ENCODE data around the gene ZNF682.
"Not testable (repeated sequence)": the region's sequence is repeated elsewhere in the genome, so short reads cannot be mapped to it uniquely, and the experiment has no call there.

The ZNF682 gene

DNA sequence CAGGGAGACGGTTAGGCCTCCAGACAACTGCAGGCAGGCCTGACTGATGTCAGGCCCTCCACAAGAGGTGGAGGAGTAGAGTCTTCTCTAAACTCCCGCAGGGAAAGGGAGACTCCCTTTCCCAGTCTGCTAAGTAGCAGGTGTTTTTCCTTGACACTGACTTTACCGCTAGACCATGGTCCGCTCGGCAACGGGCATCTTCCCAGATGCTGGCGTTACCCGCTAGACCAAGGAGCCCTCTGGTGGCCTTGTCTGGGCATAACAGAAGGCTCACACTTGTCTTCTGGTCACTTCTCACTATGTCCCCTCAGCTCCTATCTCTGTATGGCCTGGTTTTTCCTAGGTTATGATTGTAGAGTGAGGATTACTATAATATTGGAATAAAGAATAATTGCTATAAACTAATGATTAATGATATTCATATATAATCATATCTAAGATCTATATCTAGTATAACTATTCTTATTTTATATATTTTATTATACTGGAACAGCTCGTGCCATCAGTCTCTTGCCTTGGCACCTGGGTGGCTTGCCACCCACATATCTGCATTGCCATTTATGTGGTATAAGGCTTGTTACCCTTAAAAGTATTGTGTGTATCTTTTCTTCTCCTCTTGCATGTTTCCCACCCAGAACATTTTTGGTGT lies 80.0 kb downstream of the ZNF682 start:
- H3K4me1 ChIP-seq (ENCODE audit: insufficient read depth, low read length); H3K9me3 ChIP-seq (ENCODE audit: low read length); H3K36me3 ChIP-seq (ENCODE audit: insufficient read depth, low read length); H3K4me3 ChIP-seq (ENCODE audit: low read length); H2AFZ ChIP-seq (ENCODE audit: low read depth, low read length); H3K27me3 ChIP-seq (ENCODE audit: insufficient read depth, low read length): not testable (repeated sequence)

DNA sequence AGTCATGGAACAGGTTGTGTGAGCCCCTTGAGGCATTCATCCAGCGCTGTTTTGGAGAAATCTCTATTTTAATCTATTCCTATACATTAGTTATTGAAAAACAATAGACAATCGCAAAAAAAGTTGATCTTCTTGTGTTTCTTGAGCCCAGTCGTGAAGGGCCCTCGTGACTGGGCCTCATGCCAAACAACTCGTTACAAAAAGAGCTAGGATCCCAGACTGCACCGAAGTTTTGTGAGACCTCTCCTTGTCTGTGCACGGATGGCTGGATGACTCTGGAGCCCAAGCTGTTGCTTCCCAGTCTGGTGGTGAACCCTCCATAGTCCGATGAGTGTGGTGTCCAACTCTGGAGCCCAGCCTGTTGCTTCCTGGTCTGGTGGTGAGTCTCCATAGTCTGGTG lies 81.5 kb downstream of the ZNF682 start:
- H2AFZ ChIP-seq (ENCODE audit: low read depth, low read length); H3K27me3 ChIP-seq (ENCODE audit: insufficient read depth, low read length); H3K36me3 ChIP-seq (ENCODE audit: insufficient read depth, low read length); H3K9me3 ChIP-seq (ENCODE audit: low read length); H3K4me3 ChIP-seq (ENCODE audit: low read length); H3K4me1 ChIP-seq (ENCODE audit: insufficient read depth, low read length): not testable (repeated sequence)

DNA sequence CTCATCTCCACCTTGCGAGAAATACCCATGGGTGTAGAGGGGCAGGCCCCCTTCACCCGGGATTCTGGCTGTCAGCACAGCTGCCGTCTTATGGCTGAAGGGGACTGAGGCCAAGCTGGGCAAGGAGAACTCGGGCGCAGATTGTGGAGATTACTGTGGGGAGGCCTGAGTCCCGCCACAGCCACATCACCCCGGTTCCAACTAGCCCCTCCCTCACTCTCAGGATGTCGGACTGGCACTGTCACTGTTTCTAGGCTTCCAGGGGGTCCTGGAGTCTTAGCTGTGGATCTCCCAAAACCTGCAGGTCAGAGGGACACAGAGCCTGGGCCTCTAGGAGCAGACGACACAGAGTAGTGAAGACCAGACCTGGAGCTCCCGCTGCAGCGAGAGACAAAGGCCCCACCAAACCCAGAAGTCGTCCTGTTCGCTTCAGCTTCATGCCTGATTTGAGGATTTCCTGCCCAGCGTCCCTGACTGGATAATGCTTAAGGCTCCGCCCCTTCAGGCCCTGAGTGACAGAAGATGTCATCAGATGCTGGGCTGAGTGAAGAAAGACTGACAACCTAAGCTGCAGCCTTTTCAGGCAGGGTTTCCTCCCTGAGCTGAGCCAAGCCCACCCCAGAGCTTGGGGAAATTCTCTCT lies 82.8 kb downstream of the ZNF682 start:
- no peak overlapping the region for H2AFZ ChIP-seq (ENCODE audit: low read depth, low read length)
- no peak overlapping the region for H3K4me3 ChIP-seq (ENCODE audit: low read length)
- H3K9me3 ChIP-seq (ENCODE audit: low read length) = no peaks in the 10 kb centered on the region
- H3K36me3 ChIP-seq (ENCODE audit: insufficient read depth, low read length) = no peaks in the 10 kb centered on the region
- H3K4me1 ChIP-seq (ENCODE audit: insufficient read depth, low read length) = no peaks in the 10 kb centered on the region
- H3K27me3 ChIP-seq (ENCODE audit: insufficient read depth, low read length) = no peaks in the 10 kb centered on the region

DNA sequence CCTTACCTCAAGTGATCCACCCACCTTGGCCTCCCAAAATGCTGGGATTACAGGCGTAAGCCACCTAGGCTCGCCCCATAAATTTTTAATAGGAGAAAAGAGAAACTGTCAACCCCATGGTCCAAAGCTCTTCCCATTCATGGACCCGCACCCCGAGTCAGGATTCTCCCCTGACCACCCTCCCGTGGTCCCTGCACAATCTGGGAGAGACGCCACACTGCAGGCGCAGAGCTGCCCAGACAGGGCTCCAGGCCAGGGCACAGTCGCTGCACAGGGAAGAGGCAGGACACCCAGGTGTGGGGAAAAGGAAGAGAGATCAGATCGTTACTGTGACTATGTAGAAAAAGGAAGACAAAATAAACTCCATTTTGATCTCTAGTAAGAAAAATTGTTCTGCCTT lies 84.1 kb downstream of the ZNF682 start:
- Histone ChIP-seq H3K27me3 (ENCODE audit: insufficient read depth, low read length) (no peaks in the 10 kb centered on the region), H2AFZ (ENCODE audit: low read depth, low read length) (no peak overlapping the region), H3K4me3 (ENCODE audit: low read length) (no peak overlapping the region), H3K36me3 (ENCODE audit: insufficient read depth, low read length) (no peaks in the 10 kb centered on the region), H3K9me3 (ENCODE audit: low read length) (no peaks in the 10 kb centered on the region), H3K4me1 (ENCODE audit: insufficient read depth, low read length) (no peaks in the 10 kb centered on the region)

All from neuron (in vitro differentiated cells).